Mesodermal cell (in vitro differentiated cells): Measurements from ENCODE around the gene NUP42.
"Not testable (repeated sequence)": the region's sequence is repeated elsewhere in the genome, so short reads cannot be mapped to it uniquely, and the experiment has no call there.

Experiments used
- H3K27ac ChIP-seq: 2 replicates; pipeline ENCODE4 v1.7.0; 2013; ENCODE audit warnings: mild to moderate bottlenecking, low read depth, low read length, moderate library complexity; ENCODE audit not compliant: severe bottlenecking
- H3K36me3 ChIP-seq: 2 replicates; pipeline ENCODE4 v1.7.1; 2013; ENCODE audit warnings: mild to moderate bottlenecking, low read length, moderate library complexity; ENCODE audit not compliant: control insufficient read depth, insufficient read depth
- H3K4me1 ChIP-seq: one replicate; pipeline ENCODE4 v1.7.1; 2013; ENCODE audit warnings: mild to moderate bottlenecking, low read length; ENCODE audit not compliant: insufficient read depth, control insufficient read depth, poor library complexity, severe bottlenecking
- H3K4me3 ChIP-seq: 2 replicates; pipeline ENCODE4 v1.7.0; 2013; ENCODE audit warnings: low read length, control low read depth, mild to moderate bottlenecking; ENCODE audit not compliant: insufficient read depth, poor library complexity, severe bottlenecking; ENCODE audit errors: extremely low read depth
- H3K9me3 ChIP-seq: 2 replicates; pipeline ENCODE4 v1.7.1; 2013; ENCODE audit warnings: mild to moderate bottlenecking, low read length, moderate library complexity; ENCODE audit not compliant: control insufficient read depth
- WGBS, 2 experiments: methylation state at CpG; one replicate each; pipeline ENCODE4 v1.1.5; 2013; ENCODE audit warnings: missing lambda C conversion rate in 2 of 2; ENCODE audit not compliant: insufficient coverage in 2 of 2; 5-methylcytosine and 5-hydroxymethylcytosine counted together

Gene NUP42

DNA sequence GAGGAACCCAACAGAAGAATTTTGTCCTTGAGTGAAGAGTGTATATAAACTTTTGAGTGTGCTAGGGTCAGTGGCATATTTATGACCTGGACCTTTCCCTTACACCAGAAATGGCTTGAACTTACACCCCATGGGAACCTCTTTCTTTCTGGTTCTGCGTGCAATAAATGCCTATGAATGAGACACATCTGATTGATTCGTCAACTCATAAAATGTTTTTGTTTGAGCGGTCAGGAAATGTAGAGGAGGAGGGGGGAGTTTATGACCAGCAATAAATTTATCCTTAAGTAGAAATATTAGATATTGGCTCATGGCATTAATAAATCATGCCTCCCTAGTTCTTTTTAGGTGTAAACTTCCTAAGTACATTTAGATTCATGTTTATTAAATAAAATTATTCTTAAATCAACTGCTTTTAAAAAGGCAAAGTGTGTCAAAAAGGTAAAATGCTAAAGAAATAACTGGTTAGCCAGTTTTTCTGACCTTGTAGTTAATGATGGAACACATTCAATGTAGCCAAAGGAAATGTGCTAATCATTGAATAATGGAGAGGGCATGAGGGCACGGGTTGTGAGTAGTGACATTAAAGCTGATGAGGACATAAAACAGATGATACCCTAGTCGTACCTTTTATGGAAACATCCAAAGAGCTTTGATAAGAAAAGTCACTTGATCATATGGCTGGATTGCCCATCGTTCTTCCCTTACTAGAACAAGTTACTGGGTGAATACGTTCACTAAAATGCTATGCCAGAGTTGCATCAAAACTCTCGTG lies 13.6 kb upstream of the NUP42 start:
- Histone ChIP-seq H3K9me3 (no peaks in the 10 kb centered on the region), H3K4me1 (no peaks in the 10 kb centered on the region), H3K27ac (no peak overlapping the region), H3K36me3 (peaks cover 16% of the 10 kb centered on the region), H3K4me3 (no peak overlapping the region)
- 96 to 98% methylated on average over 4 of the region's 8 CpGs for WGBS, 2 experiments

GRCh38 chr7:23175938-23176337 lies 5.9 kb upstream of the NUP42 start:
- 88 to 100% methylated on average over 1 of the region's 2 CpGs for WGBS, 2 experiments
- no peak overlapping the region for H3K27ac ChIP-seq
- H3K36me3 ChIP-seq: peaks cover 5% of the 10 kb centered on the region
- H3K9me3 ChIP-seq: no peaks in the 10 kb centered on the region
- H3K4me3 ChIP-seq: no peak overlapping the region
- no peaks in the 10 kb centered on the region for H3K4me1 ChIP-seq

- no peak overlapping the region for H3K27ac ChIP-seq
- H3K4me1 ChIP-seq: peaks cover 8% of the 10 kb centered on the region
- no peaks in the 10 kb centered on the region for H3K9me3 ChIP-seq
- peaks cover 31% of the 10 kb centered on the region for H3K36me3 ChIP-seq
- 82 to 94% methylated on average over 17 to 19 of the region's 20 CpGs for WGBS, 2 experiments
- peak overlapping the region; percentile 93 for H3K4me3 ChIP-seq
Observed at GRCh38 chr7:23183279-23184012, 1.6 kb downstream of the NUP42 start.

DNA sequence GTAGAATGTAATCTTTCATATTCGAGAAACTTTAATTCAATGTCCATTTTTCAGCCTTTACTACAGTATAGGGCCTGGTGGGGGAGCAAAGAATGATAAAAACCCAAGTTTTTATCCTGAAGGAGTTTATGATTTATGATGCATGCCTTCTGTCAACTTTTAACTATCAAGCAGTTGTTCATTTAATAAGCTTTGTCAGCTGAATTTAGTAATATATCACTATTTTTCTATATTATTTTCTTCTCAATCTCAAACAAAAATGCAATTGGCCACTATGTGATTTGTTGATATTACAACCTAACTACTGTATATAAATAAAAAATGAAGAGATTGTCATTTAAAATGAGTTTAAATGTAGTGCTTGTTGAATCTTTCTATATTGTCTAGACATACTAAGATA lies 2.4 kb downstream of the NUP42 start:
- no peak overlapping the region for H3K4me3 ChIP-seq
- H3K36me3 ChIP-seq: peaks cover 40% of the 10 kb centered on the region
- no peak overlapping the region for H3K27ac ChIP-seq
- H3K9me3 ChIP-seq: no peaks in the 10 kb centered on the region
- H3K4me1 ChIP-seq: peaks cover 8% of the 10 kb centered on the region
- WGBS, 2 experiments: 86% methylated on average over 1 of the region's 1 CpG; no CpG with 5 or more reads in 1 of the 2 experiments

- Histone ChIP-seq H3K4me3 (no peak overlapping the region), H3K36me3 (peaks cover 43% of the 10 kb centered on the region), H3K4me1 (peaks cover 8% of the 10 kb centered on the region), H3K9me3 (no peaks in the 10 kb centered on the region), H3K27ac (no peak overlapping the region)
- WGBS, 2 experiments: 100% methylated on average over 1 of the region's 4 CpGs
Observed at GRCh38 chr7:23184709-23185359, 3.0 kb downstream of the NUP42 start.

- no peak overlapping the region for H3K4me3 ChIP-seq
- no CpG with 5 or more reads among the region's 1 CpG for WGBS, 2 experiments
- H3K9me3 ChIP-seq: no peaks in the 10 kb centered on the region
- peaks cover 8% of the 10 kb centered on the region for H3K4me1 ChIP-seq
- H3K36me3 ChIP-seq: peaks cover 49% of the 10 kb centered on the region
- H3K27ac ChIP-seq: no peak overlapping the region
Observed at GRCh38 chr7:23185980-23186379, 4.1 kb downstream of the NUP42 start.

DNA sequence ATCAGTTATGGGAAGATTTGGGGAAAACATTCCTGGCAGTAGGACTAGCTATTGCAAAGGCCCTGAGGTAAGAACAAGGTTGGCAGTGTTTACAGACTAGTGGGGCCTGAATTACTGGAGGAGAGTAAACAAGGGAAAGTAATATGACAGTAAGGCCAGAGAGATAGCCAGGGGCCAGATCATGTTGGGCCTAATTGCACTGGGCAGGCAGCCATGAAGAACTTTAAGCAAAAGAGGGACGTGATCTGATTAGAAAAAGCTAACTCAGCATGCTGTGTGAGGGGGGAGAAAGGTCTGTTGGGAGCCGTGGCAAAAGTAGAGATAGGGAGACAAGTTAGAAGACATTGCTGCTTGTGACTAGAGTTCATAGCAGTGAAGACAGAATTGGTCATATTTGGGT lies 9.2 kb downstream of the NUP42 start:
- H3K27ac ChIP-seq: no peak overlapping the region
- no peaks in the 10 kb centered on the region for H3K4me1 ChIP-seq
- peaks cover 68% of the 10 kb centered on the region for H3K36me3 ChIP-seq
- no peaks in the 10 kb centered on the region for H3K9me3 ChIP-seq
- no peak overlapping the region for H3K4me3 ChIP-seq
- WGBS, 2 experiments: 95 to 96% methylated on average over 2 of the region's 2 CpGs

DNA sequence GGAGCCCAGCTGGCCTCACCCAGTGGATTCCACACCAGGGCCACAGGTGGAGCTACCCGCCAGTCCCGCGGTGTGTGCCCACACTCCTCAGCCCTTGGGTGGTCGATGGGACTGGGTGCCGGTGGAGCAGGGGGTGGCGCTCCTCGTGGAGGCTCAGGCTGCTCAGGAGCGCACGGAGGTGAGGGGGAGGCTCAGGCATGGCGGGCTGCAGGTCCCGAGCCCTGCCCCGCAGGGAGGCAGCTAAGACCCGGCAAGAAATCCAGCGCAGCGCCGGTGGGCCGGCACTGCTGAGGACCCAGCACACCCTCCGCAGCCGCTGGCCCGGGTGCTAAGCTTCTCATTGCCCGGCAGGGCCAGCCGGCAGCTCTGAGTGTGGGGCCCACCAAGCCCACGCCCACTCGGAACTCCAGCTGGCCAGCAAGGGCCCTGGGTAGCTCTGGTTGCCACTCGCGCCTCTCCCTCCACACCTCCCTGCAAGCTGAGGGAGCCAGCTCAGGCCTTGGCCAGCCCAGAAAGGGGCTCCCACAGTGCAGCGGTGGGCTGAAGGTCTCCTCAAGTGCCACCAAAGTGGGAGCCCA lies 11.9 kb downstream of the NUP42 start:
- H3K9me3 ChIP-seq, H3K27ac ChIP-seq, H3K4me1 ChIP-seq, H3K4me3 ChIP-seq: not testable (repeated sequence)
- peaks cover 64% of the 10 kb centered on the region for H3K36me3 ChIP-seq
- 96% methylated on average over 24 of the region's 27 CpGs for WGBS, 2 experiments

GRCh38 chr7:23196306-23196705 lies 14.5 kb downstream of the NUP42 start:
- Histone ChIP-seq H3K4me1 (no peaks in the 10 kb centered on the region), H3K9me3 (no peaks in the 10 kb centered on the region), H3K4me3 (no peak overlapping the region), H3K27ac (no peak overlapping the region), H3K36me3 (peaks cover 68% of the 10 kb centered on the region)
- WGBS, 2 experiments: 80 to 100% methylated on average over 1 to 2 of the region's 5 CpGs

DNA sequence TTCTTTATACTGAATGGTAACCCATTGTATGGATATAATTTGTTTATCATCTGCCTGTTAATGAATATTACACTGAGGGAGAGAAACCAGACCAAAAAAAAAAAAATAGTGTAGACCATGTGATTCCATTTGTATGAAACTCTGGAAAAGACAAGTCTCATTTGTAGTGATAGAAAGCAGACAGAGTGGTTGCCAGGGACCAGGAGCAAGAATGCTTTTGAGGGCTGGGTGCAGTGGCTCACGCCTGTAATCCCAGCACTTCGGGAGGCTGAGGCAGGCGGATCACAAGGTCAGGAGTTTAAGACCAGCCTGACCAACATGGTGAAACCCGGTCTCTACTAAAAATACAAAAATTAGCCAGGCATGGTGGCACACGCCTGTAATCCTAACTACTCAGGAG lies 15.9 kb downstream of the NUP42 start:
- H3K9me3 ChIP-seq, H3K4me1 ChIP-seq, H3K4me3 ChIP-seq, H3K27ac ChIP-seq: not testable (repeated sequence)
- WGBS, 2 experiments: 77 to 80% methylated on average over 2 to 4 of the region's 5 CpGs
- peaks cover 60% of the 10 kb centered on the region for H3K36me3 ChIP-seq
